ENCODE data around the gene TRIM41.

DNA sequence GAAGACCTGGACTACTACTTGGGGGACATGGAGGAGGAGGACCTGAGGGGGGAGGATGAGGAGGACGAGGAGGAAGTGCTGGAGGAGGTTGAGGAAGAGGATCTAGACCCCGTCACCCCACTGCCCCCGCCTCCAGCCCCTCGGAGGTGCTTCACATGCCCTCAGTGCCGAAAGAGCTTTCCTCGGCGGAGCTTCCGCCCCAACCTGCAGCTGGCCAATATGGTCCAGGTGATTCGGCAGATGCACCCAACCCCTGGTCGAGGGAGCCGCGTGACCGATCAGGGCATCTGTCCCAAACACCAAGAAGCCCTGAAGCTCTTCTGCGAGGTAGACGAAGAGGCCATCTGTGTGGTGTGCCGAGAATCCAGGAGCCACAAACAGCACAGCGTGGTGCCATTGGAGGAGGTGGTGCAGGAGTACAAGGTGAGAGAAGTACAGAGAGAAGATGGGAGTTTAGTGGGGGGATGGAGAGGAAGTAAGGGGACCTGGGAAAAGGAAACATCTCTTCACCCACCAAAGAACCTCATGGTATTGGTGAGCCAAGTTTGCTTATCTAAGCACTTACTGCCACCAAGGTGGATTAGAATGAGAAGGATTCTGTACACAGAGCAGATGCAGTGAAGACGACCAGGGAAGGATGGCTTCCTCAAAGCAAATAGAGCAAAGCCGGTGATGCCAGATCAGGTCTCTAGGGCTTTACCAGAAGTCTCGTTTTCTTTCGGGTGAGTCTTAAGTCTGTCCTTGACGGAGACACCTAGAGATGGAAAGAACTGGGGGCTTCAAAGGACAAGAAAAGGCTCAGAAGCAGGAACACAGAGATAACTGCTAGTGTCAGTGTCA is 1.5 kb downstream of the TRIM41 start:
- TF ChIP-seq CTCF (IDR thresholded peaks at IDR 0.05; ENCODE audit: insufficient read depth, low read length, poor library complexity, severe bottlenecking) (no peak), EZH2phosphoT487 (conservative IDR thresholded peaks at IDR 0.05; ENCODE audit: low read length) (no peak)

All from SU-DHL-6 (cell line).